Bronchial epithelial cell (primary cell): ENCODE results near the gene DPF3. TPM values are rescaled to one million over a fixed set of nuclear protein-coding genes. Genes with fewer than 3 reads are reported as not detected.

Experiments used
- DNase-seq: peaks from one replicate; pipeline ENCODE4 v3.0.0-alpha.2; 2010; ENCODE audit warnings: low read depth
- FAIRE-seq: peaks from 2 replicates; lab custom pipeline; 2011; peaks lifted over from hg19 to GRCh38; lab: Jason Lieb, UNC
- H3K27me3 ChIP-seq: 2 replicates; pipeline ENCODE4 v1.5.1; 2011; ENCODE audit warnings: low read length; ENCODE audit not compliant: control insufficient read depth, insufficient read depth
- H3K36me3 ChIP-seq: 2 replicates; pipeline ENCODE4 v1.5.1; 2011; ENCODE audit warnings: low read length; ENCODE audit not compliant: control insufficient read depth, insufficient read depth
- H3K4me3 ChIP-seq: 2 replicates; pipeline ENCODE4 v1.5.1; 2011; ENCODE audit warnings: mild to moderate bottlenecking, low read depth, low read length, control low read depth
- total RNA-seq: library from RNA; depleted of rRNA; stranded (reverse); fragments of >200 nt; gene quantifications from 2 replicates; pipeline ENCODE4 v1.2.1, GENCODE V29; 2014
- TF ChIP-seq, protein P1 (sequence below): IDR thresholded peaks from 2 replicates; pipeline ENCODE4 v1.5.1; 2011; ENCODE audit warnings: mild to moderate bottlenecking, moderate library complexity, low read length, control low read depth, inconsistent platforms; ENCODE audit not compliant: insufficient read depth, severe bottlenecking

DPF3 gene
- total RNA-seq, 1 donor from 2014 or later: not detected

DNA sequence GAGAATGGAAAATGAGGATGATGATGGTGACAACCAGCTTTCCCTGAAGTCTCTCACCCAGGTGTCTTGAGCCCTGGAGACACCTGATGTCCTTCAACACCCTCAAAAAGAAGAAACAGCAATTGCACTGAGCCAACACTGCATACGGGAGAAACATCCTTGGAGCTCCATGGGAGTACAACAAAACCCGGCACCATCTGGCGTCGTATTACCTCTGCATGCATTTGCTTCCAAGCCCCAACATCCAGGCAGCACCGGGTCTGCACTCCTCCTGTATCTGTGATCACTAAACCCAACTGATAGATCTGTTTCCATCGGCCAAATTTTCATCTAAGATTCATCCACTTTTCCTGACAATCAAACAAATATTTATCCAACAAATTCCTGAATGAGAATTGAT, 249.9 kb downstream of the DPF3 start:
- DNase-seq: no peak
- H3K27me3 ChIP-seq: no peaks in the 10 kb centered on the region
- TF ChIP-seq, protein P1, sequence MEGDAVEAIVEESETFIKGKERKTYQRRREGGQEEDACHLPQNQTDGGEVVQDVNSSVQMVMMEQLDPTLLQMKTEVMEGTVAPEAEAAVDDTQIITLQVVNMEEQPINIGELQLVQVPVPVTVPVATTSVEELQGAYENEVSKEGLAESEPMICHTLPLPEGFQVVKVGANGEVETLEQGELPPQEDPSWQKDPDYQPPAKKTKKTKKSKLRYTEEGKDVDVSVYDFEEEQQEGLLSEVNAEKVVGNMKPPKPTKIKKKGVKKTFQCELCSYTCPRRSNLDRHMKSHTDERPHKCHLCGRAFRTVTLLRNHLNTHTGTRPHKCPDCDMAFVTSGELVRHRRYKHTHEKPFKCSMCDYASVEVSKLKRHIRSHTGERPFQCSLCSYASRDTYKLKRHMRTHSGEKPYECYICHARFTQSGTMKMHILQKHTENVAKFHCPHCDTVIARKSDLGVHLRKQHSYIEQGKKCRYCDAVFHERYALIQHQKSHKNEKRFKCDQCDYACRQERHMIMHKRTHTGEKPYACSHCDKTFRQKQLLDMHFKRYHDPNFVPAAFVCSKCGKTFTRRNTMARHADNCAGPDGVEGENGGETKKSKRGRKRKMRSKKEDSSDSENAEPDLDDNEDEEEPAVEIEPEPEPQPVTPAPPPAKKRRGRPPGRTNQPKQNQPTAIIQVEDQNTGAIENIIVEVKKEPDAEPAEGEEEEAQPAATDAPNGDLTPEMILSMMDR: no peak
- H3K36me3 ChIP-seq: no peaks in the 10 kb centered on the region
- FAIRE-seq: no peak
- no peak overlapping the region for H3K4me3 ChIP-seq

DNA sequence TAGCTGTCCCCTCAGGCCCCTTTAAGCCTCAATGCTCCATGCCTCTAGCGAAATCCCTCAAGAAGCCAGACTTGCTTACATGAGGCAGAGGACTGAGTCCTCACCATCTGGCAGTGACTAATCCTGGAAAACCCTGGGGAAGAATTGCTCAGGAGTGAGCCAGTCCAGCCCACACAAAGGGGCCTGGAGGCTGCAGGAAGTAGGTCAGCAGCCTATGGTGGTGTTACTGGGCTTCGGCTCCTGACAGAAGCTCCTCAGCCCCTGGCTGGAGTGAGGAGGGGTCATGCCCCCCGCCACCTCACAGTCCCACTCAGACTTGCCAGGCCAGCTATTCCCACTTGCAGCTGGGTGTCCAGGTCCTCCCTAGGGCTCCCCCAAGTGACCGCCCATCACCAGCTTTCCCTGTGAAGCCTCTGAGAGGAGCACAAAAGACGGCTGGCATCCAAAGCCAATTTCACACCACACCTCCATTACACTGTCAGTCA, 250.5 kb downstream of the DPF3 start:
- Histone ChIP-seq H3K4me3 (no peak overlapping the region), H3K27me3 (no peaks in the 10 kb centered on the region), H3K36me3 (no peaks in the 10 kb centered on the region)
- TF ChIP-seq, protein P1: no peak
- FAIRE-seq (no peak), DNase-seq (peak; percentile 94)

DNA sequence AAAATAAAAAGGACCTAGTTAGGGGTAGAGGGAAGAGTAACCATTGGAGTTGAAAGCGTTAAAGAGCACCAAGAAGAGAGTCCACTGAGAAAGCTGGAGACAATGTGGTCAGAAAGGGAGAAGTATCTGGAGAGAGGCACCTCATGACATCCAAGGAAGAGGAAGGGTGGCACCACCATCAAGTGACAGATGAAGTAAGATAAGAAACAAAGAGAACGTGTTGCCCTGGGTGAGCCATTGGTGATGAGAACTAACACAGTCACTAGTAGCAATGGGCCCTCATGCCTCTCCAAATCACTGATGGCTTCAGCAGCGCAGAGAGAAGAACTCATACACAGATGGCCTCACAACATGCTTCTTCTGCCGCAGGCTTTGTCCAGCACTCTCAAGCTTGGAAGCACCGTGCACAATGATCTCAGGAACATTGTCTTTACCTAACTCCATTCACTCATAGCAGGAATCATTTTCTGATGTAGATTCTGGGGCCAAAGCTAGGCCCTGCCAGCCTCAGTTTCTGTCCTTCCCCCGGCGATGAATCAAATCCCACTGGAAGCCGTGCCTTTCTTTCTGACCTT, 252.9 kb downstream of the DPF3 start:
- H3K36me3 ChIP-seq: no peaks in the 10 kb centered on the region
- no peak for FAIRE-seq
- TF ChIP-seq, protein P1: no peak
- H3K4me3 ChIP-seq: no peak overlapping the region
- H3K27me3 ChIP-seq: no peaks in the 10 kb centered on the region
- no peak for DNase-seq

DNA sequence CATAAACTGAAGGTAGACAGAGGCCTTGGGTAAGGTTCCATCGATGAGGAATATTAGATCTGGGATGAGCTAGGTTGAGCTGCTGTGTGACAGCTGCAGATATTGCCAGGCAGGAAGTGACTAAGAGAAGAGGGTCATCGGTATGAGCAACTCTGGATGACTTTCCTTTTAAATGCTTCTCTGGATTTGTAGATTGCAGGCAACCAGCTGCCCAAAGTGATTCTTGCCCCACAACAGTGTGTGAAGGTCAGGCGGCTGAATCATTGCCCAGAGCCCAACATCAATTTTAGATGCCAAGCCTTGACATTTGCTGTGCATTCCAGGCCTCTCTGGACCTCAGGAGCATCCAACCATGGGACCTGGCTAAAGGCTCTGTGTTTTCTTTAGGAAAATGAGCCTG, 255.9 kb downstream of the DPF3 start:
- no peak for FAIRE-seq
- Histone ChIP-seq H3K27me3 (no peaks in the 10 kb centered on the region), H3K4me3 (no peak overlapping the region), H3K36me3 (no peaks in the 10 kb centered on the region)
- DNase-seq: peak; percentile 58
- TF ChIP-seq, protein P1: no peak

DNA sequence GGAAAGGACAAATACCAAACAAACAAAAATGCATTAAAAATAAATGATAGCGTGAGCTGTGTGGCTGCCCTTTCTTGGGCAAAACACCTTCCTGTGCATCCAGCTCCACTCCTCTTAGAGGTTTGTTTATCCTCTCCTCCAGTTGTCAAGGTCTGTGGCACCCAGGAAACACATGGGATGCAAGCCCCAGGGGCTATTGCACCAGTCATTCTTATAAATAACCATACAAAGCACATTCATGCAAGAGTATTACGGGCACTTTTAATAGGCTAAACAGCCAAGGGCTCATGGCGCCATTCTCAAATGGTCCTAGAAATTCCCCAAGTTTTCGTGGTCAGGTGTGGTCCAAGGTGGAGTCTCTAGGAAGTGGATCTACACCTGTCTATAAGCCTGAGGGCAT, 257.0 kb downstream of the DPF3 start:
- H3K4me3 ChIP-seq: no peak overlapping the region
- FAIRE-seq: no peak

More for the DNA sequence above, 257.0 kb downstream of the DPF3 start:
- Histone ChIP-seq H3K36me3 (no peaks in the 10 kb centered on the region), H3K27me3 (no peaks in the 10 kb centered on the region)
- DNase-seq: no peak
- TF ChIP-seq, protein P1: no peak
